ENCODE measurements around the gene YPEL4. TPM values are rescaled to one million over a fixed set of nuclear protein-coding genes. Genes with fewer than 3 reads are reported as not detected.

Gene YPEL4
- total RNA-seq, 6 donors from 2014 or later, result 0.91 to 8.4 (median 3.5) TPM

DNA sequence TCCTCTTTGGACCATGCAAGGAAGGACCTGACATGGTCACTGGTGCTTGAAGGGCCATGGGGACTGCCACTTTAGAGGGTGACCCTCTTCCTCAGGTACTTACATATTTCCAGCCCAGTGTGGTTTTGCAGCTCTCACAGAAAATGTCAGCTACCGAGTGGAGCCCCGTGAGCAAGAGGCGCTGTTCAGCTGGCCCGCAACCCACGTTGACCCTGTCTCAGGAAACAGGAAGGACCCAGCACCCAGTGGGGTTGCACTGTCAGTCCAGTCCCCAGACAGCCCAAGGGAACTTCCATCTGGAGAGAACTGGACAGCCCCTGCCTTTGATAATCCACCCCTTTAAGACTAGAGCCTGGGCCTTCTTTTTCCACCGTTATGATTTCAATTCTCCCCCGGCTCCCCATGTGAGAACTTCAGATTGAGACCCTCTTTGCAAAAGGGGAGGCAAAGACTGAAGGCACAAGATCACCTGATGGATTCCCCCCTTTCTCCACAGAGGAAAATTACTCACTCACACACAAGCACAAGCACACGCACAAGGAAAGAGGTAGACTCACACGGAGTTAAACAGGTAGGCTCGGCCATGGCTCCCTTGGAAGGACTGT lies 3.4 kb downstream of the YPEL4 start:
- Histone ChIP-seq H3K27ac (peak overlapping the region in 2 of 4 donors; percentile 74 to 82), H3K36me3 (no peaks in the 10 kb centered on the region), H3K4me1 (peaks cover 59 to 64% (median 62%) of the 10 kb centered on the region in 4 donors), H3K4me3 (no peak overlapping the region), H3K27me3 (peaks cover 0 to 26% (median 9%) of the 10 kb centered on the region in 4 donors), H3K9me3 (no peaks in the 10 kb centered on the region)
- ATAC-seq (ENCODE audit: low FRiP score in 2 of 2) (no peak), DNase-seq (peak in 1 of 2 donors; percentile 53)
- 25 to 28% methylated on average over 10 of the region's 10 CpGs for WGBS, 2 donors
- TF ChIP-seq POLR2AphosphoS5 (IDR thresholded peaks at IDR 0.05), result no peak

DNA sequence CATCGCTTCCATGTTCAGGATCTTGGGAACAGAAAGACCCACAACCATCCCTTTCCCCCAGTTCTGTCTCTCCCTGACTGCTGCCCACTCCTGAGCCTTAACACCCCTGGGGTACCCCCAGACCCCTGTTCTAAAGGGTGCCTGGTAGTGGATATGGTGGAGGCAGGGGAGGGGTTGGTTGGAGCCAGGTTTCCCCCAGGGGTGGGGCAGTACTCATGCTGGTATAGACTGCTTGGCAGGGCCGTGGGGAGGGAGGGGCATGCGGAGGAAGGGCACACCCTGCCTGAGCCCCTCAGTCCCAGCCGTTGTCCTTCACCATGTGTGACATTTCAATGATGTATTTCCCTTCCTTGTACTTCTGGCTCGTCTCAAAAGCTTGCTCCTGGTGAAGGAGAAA lies 4.0 kb downstream of the YPEL4 start:
- Histone ChIP-seq H3K27me3 (peaks cover 0 to 26% (median 9%) of the 10 kb centered on the region in 4 donors), H3K9me3 (no peaks in the 10 kb centered on the region), H3K4me1 (peaks cover 63 to 66% (median 65%) of the 10 kb centered on the region in 4 donors), H3K27ac (peak overlapping the region in 3 of 4 donors; percentile 48 to 82 (median 74)), H3K36me3 (no peaks in the 10 kb centered on the region), H3K4me3 (no peak overlapping the region)
- TF ChIP-seq EP300 (IDR thresholded peaks at IDR 0.05), result no peak
- no peak for TF ChIP-seq POLR2AphosphoS5 (IDR thresholded peaks at IDR 0.05)
- TF ChIP-seq, protein P1, sequence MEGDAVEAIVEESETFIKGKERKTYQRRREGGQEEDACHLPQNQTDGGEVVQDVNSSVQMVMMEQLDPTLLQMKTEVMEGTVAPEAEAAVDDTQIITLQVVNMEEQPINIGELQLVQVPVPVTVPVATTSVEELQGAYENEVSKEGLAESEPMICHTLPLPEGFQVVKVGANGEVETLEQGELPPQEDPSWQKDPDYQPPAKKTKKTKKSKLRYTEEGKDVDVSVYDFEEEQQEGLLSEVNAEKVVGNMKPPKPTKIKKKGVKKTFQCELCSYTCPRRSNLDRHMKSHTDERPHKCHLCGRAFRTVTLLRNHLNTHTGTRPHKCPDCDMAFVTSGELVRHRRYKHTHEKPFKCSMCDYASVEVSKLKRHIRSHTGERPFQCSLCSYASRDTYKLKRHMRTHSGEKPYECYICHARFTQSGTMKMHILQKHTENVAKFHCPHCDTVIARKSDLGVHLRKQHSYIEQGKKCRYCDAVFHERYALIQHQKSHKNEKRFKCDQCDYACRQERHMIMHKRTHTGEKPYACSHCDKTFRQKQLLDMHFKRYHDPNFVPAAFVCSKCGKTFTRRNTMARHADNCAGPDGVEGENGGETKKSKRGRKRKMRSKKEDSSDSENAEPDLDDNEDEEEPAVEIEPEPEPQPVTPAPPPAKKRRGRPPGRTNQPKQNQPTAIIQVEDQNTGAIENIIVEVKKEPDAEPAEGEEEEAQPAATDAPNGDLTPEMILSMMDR (IDR thresholded peaks at IDR 0.05), result no peak
- TF ChIP-seq POLR2A (IDR thresholded peaks at IDR 0.05), result no peak
- no peak for DNase-seq
- WGBS, 2 donors, result 10 to 20% methylated on average over 4 to 5 of the region's 5 CpGs
- peak in 1 of 2 donors; percentile 13 for ATAC-seq (ENCODE audit: low FRiP score in 2 of 2)

DNA sequence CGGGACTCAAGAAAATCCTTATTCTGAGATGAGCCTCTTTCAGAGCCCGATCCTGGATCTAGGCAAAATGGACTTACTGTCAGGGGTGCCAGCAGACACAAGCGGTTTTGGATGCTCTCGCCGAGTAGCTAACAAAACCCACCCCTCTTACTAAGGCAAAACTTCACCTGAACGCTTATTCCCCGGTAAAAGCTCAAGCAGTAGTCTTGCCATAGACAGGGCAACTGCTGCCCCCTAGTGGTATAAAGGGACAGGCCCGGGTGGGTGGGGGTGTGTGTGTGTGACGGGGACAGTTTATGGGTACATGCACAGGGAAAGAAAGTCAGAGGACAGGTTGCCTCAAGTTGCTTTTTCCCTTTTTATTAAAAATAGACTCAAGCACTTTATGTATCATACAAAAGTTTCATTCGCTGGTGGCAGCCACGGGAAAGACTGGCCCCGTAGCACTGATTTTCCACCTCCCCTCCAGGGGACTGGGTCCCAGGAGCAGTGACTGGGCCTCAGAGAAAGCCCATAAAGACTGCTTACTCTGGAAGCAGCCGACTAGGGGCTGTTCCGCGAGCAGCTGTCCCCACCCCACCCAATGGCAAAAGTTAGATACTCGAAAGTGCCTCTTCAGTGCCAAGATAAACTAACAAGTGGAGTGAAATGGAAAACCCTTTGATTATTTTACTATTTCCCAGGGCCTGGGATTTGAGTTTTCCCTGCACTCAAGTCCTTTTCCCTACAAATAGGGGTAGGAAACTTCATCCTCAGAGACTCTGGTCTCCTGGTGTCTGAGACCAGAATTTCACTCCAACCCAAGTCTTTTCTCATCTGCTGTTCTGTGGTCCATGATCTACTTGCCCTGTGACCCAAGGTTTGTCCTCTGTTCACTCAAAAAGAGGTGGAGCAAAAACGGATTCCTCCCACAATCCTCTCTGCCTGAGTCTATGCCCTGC lies 4.7 kb downstream of the YPEL4 start:
- ATAC-seq (ENCODE audit: low FRiP score in 2 of 2), result peak; percentile 79 to 87
- no peak overlapping the region for H3K4me3 ChIP-seq
- H3K4me1 ChIP-seq, result peaks cover 65 to 69% (median 67%) of the 10 kb centered on the region in 4 donors
- DNase-seq, result peak in 1 of 2 donors; percentile 83
- no peaks in the 10 kb centered on the region for H3K9me3 ChIP-seq
- peaks cover 0 to 26% (median 9%) of the 10 kb centered on the region in 4 donors for H3K27me3 ChIP-seq
- no peaks in the 10 kb centered on the region for H3K36me3 ChIP-seq
- 9 to 22% methylated on average over 14 to 17 of the region's 17 CpGs for WGBS, 2 donors
- H3K27ac ChIP-seq, result peak overlapping the region in 3 of 4 donors; percentile 48 to 82 (median 74)
- no peak for TF ChIP-seq POLR2AphosphoS5 (IDR thresholded peaks at IDR 0.05)
- TF ChIP-seq, protein P1 (IDR thresholded peaks at IDR 0.05), result peak; percentile 55 to 93 (median 71)
- TF ChIP-seq EP300 (IDR thresholded peaks at IDR 0.05), result no peak

DNA sequence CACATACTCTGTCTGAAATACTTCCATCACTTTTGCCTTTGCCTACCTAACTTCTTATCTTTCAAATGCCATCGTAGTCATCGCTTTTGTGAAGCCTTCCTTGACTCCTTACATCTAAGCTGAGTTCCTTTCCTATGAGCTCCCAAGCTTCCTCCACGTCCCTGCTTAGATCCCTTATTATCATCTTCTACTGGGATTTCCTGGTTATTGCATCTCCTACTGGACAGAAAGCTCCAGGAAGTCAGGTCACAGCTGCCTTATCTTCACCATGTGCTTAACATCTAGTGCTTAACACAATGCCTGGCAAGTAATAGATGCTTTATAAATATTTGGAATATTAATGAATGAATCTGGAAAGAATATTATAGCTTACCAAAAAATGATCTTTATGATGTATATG lies 5.9 kb downstream of the YPEL4 start:
- Histone ChIP-seq H3K27ac (peak overlapping the region in 2 of 4 donors; percentile 62 to 64), H3K4me1 (peaks cover 66 to 69% (median 69%) of the 10 kb centered on the region in 4 donors), H3K9me3 (no peaks in the 10 kb centered on the region), H3K27me3 (peaks cover 0 to 19% (median 9%) of the 10 kb centered on the region in 4 donors), H3K4me3 (no peak overlapping the region), H3K36me3 (no peaks in the 10 kb centered on the region)
- 59 to 68% methylated on average over 3 of the region's 3 CpGs for WGBS, 2 donors
- no peak for DNase-seq
- TF ChIP-seq EP300 (IDR thresholded peaks at IDR 0.05), result no peak
- no peak for TF ChIP-seq POLR2A (IDR thresholded peaks at IDR 0.05)
- TF ChIP-seq POLR2AphosphoS5 (IDR thresholded peaks at IDR 0.05), result no peak
- TF ChIP-seq, protein P1 (IDR thresholded peaks at IDR 0.05), result no peak
- ATAC-seq (ENCODE audit: low FRiP score in 2 of 2), result no peak

All from upper lobe of left lung (tissue), 6 donors.